Measurements from ENCODE around the gene RPH3AL.
A peak's percentile ranks its signal among the peaks of the same experiment; 100 is the strongest.

Gene RPH3AL

DNA sequence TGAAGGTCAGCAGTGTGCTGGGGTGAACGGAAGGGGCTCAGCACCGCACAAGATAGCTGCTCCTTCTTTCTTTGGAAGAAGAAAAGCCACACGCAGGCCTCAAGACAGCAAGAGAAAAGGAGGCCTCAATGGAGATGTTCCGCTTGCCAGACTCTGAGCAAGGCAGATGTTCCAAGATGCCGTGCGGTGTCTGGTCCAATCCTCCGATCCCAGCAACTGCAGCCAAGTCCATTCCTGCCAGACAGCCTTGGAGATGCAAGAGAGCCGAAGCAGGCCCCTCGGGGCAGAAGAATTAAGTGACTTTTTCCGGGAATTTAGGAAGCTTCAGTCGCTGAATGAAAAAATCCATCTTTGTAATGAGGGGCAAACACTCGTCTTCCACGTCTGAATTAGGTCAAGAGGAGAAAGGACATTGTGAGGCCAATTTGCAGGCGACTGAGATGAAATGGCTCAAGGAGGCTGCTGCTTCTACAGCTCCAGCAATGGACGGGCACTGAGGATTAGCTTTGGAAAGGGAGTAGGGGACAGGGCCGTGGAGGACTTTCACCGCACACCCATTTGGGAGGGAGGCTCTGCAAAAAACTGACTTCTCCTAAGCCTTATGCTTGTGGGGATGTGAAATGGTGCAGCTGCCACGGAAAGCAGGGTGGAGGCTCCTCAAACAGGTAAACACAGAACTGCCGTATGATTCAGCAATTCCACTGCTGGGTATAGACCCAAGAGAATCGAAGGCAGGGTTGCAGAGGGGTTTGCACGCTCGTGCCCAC is 44.7 kb downstream of the RPH3AL start:
- no peak for DNase-seq (ENCODE audit: low read depth)
- H3K4me3 ChIP-seq (ENCODE audit: low read depth, low read length) = no peak overlapping the region

DNA sequence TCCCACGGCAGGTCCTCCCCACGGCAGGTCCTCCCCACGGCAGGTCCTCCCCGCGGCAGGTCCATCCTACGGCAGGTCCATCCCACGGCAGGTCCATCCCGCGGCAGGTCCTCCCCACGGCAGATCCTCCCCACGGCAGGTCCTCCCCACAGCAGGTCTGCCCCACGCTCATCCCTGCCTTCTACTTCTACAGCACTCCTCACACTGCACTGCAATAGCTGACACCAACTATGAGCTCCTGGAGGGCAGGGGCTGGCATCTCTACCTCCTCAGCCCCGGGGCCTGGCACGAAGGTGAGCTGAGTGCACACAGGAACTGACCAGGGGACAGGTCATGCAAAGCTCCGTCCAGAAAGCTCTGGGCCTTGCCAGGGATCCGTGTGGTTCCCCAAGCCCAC is 45.3 kb downstream of the RPH3AL start:
- H3K4me3 ChIP-seq (ENCODE audit: low read depth, low read length) = no peak overlapping the region
- DNase-seq (ENCODE audit: low read depth) = no peak

DNA sequence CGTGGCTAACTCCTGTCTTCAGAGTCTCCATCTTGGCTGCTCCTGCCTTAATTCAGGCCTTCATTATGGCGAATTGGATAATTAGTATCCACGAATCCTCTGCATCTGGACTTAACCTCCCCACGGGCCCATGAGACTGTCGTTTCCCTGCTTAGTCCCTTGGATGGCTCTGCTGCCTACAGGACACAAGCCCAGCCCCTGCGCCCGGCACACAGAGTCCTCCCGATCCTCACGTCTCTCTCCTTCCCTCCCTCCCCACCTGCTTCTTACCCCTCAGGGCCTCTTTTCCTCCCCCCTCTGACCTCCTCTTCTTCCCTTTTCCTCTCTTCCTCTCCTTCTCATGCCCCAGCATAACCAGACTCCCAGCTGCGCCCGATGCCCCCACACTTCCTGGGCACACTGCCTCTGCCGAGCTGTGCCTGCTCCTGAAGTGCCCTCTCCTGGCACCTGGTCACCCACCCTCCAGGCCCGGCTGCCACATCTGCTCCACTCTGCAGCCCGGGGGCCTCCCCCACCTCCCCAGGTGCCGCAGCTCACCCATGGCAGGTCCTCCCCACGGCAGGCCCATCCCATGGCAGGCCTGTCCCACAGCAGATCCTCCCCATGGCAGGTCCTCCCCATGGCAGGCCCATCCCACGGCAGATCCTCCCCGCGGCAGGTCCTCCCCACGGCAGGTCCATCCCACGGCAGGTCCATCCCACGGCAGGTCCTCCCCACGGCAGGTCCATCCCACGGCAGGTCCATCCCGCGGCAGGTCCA is 45.9 kb downstream of the RPH3AL start:
- DNase-seq (ENCODE audit: low read depth) = no peak
- no peak overlapping the region for H3K4me3 ChIP-seq (ENCODE audit: low read depth, low read length)

DNA sequence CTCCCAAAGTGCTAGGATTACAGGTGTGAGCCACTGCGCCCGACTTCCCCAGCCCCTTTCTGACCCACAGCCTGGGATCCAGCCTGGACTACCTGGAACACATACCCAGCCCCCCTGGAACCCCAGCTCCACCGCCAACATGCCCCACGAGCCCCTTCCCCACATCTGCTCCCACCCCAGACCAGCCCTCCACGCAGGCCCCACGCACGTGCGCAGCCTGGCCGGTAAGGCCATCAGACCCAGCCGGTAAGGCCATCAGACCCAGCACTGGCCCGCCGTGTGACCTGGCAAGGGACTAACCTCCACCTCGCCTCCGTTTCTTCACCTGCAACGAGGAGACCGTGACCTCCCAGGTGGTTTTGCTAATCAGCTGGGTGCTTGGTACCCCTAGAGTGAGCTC is 46.5 kb downstream of the RPH3AL start:
- no peak overlapping the region for H3K4me3 ChIP-seq (ENCODE audit: low read depth, low read length)
- DNase-seq (ENCODE audit: low read depth) = no peak

DNA sequence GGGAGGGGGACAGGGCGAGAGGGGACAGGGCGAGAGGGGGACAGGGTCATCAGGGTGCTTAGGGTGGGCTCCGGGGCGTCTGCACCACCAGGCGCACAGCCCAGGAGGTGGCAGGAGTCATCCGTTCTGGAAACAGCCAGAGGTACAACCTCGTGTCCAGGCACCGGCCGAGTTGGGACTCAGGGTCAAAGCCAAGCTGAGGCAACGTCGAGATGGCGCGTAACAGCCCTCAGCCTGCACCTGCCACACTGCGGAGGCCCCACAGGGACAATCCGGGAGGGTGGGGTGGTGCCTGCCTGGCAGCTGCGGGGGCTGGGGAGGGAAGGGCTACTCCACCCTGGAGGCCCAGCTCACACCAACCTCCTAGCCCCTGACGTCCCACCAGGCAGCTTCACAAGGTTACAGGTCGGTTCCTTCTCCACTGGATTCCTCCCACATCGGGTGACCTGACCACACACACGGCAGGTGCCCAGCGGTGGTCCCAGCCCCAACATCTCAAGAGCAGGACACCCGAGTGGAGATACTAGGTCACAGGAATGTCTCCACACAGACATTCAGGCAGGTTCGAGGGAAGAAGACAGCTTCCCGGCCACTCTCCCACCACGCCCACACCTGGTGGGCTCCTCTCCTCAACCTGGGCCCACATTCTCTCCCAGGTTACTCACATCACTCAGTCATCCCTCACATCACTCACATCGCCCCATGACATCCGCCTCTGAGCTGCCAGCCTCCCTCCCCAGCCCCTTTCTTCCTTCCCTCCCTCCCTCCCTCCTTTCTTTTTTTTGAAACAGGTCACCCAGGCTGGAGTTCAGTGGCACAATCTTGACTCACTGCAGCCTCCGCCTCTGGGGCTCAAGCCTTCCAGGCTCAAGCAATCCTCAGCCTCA is 47.3 kb downstream of the RPH3AL start:
- no peak overlapping the region for H3K4me3 ChIP-seq (ENCODE audit: low read depth, low read length)
- no peak for DNase-seq (ENCODE audit: low read depth)

DNA sequence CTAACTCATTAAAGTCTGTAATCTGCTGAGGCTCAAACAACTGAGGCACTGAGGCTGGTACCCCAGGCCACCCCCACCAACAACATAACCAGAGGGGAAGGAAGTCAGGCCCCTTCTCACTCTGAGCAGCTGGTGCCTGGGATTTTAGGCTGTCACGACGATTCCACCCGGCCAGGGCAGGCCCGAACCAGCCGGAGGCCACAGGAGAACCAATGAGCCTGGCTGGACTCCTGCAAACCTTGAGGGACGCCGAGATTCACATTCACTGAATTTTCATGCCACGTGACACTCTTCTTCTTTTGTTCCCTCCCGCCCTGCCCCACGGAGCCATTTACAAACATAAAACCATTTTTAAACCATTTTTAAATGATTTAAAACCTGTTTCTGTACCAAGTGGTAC is 48.1 kb downstream of the RPH3AL start:
- H3K4me3 ChIP-seq (ENCODE audit: low read depth, low read length) = no peak overlapping the region

DNA sequence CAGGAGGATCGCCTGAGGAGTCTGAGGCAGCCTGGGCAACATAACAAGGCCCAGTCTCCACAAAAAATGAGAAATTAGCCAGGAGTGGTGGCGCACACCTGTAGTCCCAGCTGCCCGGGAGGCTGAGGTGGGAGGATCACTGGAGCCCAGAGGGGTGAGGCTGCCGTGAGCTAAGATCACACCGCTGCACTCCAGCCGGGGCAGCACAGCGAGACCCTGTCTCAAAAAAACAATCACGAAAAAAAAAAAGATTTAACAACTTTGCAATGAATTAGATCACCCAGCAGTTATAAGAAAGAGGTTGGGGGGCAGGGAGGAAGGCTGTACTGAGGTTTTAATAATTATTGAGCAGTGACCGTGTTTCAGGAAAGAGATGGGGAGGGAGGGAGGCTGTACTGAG is 49.4 kb downstream of the RPH3AL start:
- no peak overlapping the region for H3K4me3 ChIP-seq (ENCODE audit: low read depth, low read length)
- DNase-seq (ENCODE audit: low read depth) = no peak

More for the DNA sequence above, 48.1 kb downstream of the RPH3AL start:
- no peak for DNase-seq (ENCODE audit: low read depth)

DNA sequence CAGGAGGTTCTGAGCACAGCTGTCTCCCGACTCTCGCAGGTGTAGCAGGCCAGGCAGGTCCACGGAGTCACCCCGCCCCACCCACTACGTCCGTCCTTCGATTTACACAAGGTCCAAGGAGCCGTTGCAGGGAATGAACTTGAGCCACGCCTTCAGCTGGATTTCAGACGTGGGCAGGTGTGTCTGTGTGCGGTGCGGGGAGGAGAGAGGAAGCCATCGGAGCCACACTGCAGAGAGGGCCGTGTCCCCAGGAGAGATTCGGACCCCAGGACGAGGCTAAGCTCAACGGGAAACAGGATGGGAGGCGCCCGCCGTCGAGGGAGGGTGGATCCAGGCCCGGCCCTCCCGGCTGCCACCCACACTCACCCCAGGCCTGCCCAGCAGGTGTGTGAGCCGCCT is 50.3 kb downstream of the RPH3AL start:
- no peak overlapping the region for H3K4me3 ChIP-seq (ENCODE audit: low read depth, low read length)
- no peak for DNase-seq (ENCODE audit: low read depth)

DNA sequence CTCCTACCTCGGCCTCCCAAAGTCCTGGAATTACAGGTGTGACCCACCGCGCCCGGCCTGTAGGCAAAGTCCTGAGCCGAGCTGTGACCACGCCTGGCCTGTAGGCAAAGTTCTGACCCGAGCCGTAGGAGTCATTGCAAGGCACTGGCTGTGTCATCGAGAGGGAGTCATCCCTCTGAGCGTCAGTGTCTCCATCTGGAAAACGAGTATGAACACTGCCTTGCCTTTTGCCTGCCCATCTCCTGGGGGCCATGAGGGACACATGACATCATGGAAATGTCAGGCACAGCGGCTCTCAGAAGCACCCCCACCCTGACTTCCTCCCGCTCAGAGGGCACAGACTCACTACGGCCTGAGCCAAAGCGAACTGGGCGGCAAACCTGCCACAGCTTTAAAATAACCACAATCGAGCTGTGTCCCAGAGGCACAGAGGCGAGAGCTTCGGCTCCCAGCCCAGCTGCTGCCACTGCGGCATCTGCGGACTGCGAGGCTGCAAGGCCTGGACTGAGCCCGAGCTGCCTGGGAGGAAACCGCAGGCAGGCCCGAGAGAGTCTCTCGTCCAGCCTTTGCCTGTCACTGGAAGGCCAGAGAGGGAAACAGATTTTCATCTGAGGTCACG is 50.8 kb downstream of the RPH3AL start:
- no peak overlapping the region for H3K4me3 ChIP-seq (ENCODE audit: low read depth, low read length)
- DNase-seq (ENCODE audit: low read depth) = peak; percentile 17

DNA sequence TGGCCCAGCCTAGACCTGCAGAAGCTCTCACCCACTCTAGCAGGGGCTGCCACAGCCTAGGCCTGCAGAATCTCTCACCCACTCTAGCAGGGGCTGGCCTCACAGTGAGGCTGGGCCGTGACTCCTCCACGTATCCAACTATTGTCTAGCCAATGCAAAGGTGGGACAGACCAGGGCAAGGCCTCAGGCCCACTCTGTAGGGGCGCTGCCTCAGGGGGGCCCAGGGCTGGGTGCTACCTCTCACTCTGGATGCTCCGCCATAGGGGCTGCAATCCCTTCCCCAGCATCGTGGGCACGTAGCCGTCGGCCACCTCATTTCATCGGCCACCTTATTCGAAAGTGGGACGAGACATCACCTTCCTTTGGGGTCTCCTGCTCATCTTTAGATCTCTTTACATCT is 51.7 kb downstream of the RPH3AL start:
- H3K4me3 ChIP-seq (ENCODE audit: low read depth, low read length) = no peak overlapping the region
- no peak for DNase-seq (ENCODE audit: low read depth)

DNA sequence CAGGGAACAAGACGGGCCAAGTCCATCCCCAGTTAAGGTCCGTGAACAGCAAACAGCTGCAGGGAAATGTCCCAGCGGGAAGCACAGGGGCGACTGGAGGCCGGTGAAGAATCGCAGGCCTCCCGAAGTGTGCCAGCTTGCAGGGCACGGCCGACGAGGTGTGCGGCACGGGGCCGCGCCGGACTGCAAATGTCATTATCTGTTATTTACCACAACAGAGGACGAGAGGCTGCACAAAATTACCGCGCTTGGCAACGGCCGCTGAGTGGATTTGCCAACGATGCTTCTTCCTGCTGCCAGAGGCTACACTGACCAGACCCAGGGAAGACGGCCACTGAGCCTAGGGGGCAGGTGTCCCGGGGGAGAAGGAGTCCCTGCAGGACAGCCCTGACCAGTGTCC is 53.1 kb downstream of the RPH3AL start:
- H3K4me3 ChIP-seq (ENCODE audit: low read depth, low read length) = no peak overlapping the region
- DNase-seq (ENCODE audit: low read depth) = no peak

DNA sequence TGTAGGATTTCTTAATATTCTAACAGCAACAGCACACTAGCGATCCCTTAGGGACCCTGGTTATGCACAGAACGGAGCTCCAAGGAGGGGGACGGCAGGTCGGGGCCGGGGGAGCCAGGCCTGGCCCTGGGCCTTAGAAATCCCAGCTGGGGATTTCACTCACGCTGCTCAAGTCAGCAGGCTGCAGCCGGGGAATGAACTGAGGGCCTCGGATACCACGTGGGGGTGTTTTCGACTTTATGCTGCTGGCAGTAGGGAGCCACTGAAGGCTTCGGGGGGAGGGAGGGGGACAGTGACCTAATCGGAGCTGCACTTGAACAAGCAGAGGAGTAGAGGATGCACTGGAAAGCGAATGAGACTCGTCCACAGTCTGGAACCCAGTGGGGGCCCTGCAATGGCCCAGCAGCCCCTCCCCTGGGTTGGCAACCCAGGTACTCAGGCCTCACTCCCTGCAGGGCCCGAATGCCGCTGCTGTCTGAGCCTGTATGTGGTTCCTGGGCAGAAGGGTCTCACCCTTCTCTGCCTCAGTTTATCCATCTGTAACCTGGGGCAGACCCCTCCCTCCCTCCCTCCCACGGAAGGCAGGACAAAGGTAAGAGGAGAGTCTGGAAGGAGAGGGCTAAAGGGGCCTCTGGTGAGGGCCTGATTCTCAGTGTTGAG is 53.7 kb downstream of the RPH3AL start:
- no peak overlapping the region for H3K4me3 ChIP-seq (ENCODE audit: low read depth, low read length)
- no peak for DNase-seq (ENCODE audit: low read depth)

DNA sequence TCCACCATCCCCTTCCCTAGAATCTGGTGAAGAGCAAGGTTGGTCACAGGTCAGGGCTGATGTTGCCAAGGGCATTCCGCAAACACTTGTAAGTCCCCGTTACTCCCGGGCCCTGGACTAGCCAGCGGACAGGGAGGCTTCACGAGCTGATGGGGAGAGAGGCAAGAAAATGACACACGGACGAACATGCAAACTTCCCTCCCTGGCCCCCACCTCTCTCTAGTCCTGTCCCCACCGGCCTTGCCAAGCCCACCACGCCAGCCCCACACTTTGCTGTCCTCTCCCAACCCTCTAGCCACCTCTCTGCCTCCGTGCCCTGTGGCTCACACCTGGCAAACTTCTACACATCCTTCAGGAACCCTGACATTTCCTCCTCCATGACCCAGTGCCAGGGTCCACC is 54.8 kb downstream of the RPH3AL start:
- H3K4me3 ChIP-seq (ENCODE audit: low read depth, low read length) = no peak overlapping the region
- no peak for DNase-seq (ENCODE audit: low read depth)

DNA sequence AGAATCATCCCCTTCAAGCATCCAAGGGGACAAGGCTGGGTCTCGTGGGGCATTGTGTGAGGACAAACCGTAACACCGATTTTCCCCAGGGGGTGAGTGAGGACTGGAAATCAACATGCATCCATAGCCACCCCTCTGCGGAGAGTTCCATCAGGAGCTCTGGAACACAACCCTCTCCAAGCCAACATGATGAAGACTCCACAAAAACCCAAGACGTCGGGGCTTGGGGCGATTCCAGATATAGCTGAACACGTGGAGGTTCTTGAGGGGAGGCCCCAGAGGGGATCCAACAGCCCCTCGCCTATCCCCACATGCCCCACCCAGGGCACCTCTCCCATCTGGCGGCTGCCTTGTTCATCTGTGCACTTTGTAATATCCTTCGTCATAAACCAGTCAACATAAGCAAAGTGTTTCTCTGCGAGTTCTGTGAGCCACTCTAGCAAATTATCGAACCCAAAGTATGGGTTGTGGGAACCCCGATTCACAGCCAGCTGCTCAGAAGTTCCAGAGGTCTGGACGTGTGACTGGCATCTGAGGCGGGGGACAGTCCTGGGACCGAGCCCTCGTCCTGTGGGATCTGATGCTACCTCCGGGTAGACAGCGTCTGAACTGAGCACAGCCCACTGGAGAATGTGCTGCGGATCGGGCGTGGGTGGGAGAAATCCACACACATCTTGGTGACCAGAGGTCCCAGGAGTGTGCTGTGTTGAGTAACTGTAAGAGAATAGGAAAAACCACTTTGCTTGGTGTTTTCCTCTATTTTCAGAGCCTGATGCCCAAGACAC is 55.5 kb downstream of the RPH3AL start:
- no peak overlapping the region for H3K4me3 ChIP-seq (ENCODE audit: low read depth, low read length)
- no peak for DNase-seq (ENCODE audit: low read depth)

DNA sequence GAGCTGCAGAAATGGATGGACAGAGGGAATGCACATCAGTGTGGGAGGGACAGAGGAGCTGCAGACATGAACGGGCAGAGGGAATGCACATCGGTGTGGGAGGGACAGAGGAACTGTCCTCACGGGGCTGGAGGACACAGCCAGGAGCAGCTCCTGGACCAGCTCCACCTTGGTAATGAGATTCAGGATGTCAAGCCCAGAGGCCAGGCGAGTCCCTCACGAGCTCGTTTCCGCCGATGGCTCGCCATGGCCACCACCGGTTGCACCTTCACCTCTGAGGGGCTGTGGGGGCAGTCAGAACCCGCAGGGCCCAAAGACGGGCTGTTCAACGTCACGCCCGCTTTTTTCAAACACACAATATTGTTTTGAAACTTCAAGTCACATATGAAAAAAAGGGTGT is 56.2 kb downstream of the RPH3AL start:
- no peak for DNase-seq (ENCODE audit: low read depth)
- H3K4me3 ChIP-seq (ENCODE audit: low read depth, low read length) = no peak overlapping the region

DNA sequence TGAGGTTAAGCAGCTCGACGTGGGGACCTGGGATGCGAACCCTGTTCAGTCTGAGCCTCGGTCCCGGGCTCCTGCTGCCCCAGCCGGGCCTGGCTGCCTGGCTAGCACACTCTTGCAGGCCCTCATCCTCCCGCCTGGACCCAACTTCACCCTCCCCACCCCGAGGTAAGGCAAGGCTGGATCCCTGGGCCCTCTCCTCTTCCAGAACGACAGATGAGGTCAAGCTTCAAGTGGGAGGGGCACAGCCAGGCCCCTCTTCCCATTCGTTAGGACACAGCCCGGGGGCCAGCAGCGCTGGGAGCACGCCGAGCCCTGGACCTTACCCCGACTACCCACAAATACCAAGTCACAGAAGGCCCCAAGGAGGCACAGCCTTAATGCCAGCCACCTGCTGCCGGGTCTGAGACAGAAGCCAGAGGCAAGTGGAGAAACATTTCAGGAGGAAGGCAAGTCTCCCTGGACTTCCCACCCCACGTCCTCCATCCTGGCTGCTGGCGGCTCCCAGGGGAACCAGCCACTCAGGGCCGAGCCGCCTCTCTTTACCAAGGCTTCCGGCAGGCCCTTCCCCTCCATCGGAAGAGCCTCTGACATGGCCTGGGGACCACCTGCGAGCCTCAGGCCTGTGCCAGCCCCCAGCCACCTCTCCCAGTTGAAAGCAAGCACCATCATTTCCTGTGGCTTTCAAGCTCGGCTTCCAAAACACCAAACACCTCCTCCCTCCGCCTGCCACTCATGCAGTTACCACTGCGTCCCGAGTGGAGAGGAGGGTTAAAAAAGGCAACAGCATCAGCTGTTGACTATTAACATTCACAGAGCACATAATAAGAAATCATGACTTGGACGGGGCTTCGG is 59.9 kb downstream of the RPH3AL start:
- no peak for DNase-seq (ENCODE audit: low read depth)
- no peak overlapping the region for H3K4me3 ChIP-seq (ENCODE audit: low read depth, low read length)

DNA sequence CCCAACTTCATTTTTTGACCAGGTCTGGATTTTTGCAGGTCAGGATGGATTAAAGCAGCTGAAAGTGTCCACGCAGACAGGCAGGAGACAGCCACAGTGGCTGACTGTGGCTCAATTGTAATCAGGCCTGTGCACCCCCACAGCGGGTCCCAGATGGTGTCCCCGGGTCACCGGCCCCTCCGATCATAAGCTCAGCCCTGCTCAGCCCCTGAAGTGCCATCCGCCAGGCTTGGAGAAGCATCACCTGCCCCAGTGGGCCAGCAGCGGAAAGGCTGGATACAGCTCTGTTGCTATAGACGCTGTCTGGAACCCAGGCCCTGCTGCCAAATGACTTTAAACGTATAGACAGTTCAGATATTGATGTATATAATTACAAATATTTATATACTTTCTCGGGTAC is 60.6 kb downstream of the RPH3AL start:
- H3K4me3 ChIP-seq (ENCODE audit: low read depth, low read length) = no peak overlapping the region
- DNase-seq (ENCODE audit: low read depth) = no peak

DNA sequence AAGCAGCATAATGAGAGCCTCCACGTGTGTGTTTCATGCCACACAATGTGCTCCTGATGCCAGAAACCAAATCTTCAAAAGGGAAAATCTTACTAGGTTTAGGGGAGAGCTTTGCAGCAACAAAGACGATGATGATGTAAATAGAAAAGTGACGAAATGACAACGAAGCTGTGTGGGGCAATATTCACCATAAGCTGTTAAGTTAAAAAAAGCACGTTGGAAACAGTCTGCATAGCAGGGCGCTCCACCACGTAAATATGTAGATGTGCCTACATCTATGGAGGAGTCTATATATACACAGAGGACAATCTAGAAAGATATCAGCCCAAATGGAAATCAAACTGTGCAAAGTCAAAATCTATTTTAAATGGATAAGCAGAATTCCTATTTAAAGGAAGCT is 61.0 kb downstream of the RPH3AL start:
- no peak for DNase-seq (ENCODE audit: low read depth)
- no peak overlapping the region for H3K4me3 ChIP-seq (ENCODE audit: low read depth, low read length)
